HG03108 (cell line): ENCODE measurements around the gene CSTPP1.

ENCODE experiments used
- ATAC-seq: cut with Tn5 transposase; IDR thresholded peaks from one replicate; pipeline ENCODE4 v1.9.1; 2021; ENCODE audit warnings: moderate library complexity; ENCODE audit not compliant: unreplicated experiment

CSTPP1 gene

DNA sequence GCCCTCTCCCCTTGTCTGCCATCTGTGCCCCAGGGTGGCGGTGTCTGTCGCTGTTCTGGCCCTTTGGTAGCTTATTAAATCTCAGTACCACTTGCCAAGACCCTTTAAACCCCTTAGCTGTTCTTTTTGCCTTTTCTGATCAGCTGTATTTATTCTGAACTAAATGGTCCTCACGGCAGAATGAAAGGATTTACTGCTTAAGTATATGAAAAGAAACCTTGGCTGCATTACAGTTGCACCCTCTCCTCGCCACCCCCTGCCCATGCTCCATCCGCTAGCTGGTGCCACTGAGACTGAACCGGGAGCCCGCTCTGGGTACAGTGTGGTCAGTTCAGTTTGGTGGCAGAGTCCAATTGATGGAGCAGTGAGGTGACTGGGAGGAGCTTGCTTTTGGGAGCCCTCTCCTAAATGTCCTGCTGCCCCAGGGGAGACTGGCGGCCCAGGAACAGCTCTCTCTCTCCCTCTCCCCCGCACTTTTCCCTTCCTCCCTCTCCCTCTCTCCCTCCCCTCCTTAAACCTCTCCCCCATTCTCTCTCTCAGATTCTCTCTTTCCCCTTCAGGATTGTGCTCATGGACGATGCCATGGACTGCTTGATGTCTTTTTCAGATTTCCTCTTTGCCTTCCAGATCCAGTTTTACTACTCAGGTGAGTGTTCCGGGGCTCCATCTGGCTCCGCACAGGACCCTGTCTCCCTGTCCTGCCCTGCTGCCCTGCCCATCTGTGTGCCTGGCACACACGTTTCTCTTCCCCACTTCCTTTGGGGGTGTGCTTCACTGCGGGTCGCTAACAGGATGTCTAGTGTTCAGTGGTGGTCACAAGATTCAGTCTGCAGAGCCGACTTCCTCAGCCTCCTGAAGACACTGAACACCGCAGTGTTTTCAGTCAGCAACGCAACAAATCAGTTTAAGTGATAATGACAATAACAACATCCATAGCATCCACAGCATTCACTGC is 218.3 kb downstream of the CSTPP1 start:
- ATAC-seq = no peak

DNA sequence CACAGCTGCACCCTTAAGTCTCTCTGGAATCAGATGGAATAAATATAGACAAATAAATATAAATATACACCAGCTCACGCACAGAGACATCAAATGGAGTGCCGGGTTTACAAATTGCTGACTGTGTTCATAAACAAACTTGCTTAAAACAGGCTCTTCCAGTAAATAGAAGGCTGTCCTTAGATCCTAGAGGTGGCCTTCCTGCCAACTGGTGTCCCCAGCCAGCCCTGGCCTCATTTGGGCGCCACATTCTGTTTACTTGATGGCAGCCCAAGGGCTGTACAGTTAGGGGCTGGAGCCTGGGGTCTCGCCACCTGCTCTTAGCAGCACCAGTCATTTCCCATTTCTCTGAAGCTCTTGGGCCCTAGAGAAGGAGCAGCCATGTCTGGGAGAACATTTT is 219.3 kb downstream of the CSTPP1 start:
- ATAC-seq = no peak

- no peak for ATAC-seq
Observed at GRCh38 chr11:47156333-47156732, 219.8 kb downstream of the CSTPP1 start.

DNA sequence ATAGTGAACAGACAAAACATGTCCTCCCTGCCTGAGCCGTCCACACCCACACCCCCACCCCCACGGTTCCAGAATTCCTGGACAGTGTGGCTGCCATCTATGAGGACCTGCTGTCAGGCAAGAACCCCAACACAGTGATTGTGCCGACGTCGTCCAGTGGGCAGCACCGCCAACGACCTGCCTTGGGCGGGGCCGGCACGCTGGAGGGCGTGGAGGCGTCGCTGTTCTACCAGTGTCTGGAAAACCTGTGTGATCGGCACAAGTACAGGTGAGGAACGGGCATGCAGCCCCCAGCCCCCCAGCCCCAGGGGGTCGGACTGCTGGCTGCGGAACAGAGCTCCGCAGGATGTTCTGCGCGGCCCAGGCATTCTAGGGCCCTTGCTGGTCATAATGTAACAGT is 220.4 kb downstream of the CSTPP1 start:
- ATAC-seq = no peak

- ATAC-seq = no peak
Observed at GRCh38 chr11:47157805-47158204, 221.2 kb downstream of the CSTPP1 start.

DNA sequence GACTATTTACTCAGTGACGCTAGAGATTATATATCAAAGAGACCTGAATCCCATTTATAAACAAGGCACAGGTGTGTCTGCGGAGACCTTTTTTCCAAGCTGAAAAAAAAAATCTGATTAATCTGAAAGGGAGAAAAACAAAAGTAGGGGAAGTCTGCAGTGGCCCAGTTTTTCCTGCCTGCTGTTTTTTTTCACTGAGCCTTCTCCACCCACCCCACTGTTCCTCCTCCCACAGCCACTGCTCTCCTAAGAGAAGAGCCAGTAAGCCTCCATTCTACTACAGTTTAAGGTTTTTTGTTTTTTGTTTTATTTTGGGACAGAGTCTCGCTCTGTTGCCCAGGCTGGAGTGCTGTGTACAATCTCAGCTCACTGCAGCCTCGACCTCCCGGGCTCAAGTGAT is 221.7 kb downstream of the CSTPP1 start:
- ATAC-seq = no peak

GRCh38 chr11:47160753-47161133 is 224.2 kb downstream of the CSTPP1 start:
- ATAC-seq = no peak

DNA sequence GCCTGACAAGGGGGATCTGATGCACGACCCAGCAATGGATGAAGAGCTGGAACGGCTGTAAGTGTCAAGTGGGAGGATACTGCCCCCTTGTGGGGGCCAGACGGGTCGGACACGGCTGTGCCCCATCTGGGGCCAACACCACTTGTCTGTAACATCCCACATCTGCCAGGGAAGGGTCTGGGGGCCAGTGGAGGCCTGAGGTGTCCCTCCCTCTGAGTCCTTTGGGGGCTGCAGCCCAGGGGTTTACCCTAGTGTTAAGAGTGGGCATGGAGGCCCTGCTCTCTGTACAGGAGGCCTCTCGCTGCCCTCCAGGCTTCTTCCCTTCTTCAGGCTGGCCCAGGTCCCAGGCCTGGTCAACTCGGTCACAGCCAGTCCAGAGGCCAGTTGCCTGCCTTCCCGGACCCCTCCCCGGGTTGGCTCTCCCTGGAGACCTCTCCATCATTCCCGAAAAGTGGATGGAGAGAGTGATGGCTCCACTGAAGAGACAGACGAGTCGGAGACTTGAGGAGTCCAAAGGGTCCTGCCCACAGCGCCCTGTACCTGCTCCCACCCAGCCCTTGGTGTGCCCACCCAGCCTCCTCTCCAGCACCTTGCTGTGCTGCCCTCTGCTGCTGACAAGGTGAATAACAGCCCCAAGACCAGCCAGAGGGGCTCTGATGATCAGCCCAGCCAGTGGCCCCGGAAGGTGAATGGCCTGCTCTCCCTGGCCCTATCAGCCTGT is 224.7 kb downstream of the CSTPP1 start:
- ATAC-seq = peak; percentile 42

GRCh38 chr11:47161890-47162289 is 225.3 kb downstream of the CSTPP1 start:
- ATAC-seq = no peak

- ATAC-seq = no peak
Observed at GRCh38 chr11:47162426-47162825, 225.9 kb downstream of the CSTPP1 start.

DNA sequence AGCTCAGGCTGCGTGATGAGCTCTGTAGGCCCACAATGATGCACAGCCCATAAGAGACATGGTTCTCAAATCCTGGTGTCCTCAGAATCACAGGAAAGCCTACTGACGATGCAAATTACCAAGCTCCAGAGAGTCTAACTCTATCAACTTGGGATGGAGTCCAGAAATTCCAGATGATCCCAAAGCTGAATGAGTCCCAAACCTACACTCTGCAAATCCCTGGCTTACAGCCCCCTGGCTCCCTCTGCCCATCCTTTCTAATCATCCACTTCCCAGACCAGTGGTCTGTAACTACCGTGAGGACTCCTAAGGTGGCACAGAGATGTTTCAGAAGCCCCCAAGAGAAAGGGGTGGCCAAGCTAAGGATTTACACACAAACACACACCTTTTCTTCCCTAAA is 226.6 kb downstream of the CSTPP1 start:
- ATAC-seq = no peak

DNA sequence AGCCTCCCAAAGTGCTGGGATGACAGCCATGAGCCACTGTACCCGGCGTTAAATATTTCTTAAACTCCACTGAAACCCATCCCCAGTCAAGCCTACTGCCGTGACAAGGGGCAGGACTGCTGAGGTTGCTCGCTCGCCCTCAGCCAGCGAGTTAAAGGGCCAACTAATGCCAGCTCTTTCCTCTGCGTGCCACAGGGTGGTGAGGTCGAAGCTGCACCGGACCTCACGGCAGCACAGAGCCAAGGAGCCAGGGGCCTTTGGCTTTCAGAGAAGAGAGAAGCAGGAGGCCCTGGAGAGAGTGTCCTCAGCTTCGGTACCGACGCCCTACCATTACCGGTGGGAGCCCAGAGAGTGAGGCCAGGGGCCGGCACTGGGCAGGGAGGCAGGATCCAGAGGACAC is 227.3 kb downstream of the CSTPP1 start:
- ATAC-seq = no peak

DNA sequence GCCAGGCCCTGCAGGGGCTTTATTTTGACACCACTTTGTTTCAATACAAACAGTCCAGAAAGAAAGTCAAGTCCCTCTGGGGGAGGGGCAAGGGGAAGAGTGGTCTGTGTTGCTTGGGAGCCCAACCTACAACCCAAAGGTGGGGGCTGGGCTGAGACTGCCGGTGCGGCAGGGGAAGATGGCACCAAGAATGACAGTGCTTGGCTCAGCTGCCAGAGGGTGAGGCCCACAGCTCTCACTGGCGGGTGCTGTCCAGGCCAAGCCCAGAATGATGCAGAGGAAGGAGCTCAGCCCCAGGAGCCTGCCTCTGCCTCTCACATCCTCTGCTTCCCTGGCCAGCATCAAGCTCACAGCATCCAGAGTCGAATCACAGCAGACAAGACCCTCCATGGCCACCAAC is 227.8 kb downstream of the CSTPP1 start:
- no peak for ATAC-seq

GRCh38 chr11:47165253-47165840 is 228.8 kb downstream of the CSTPP1 start:
- ATAC-seq = no peak

DNA sequence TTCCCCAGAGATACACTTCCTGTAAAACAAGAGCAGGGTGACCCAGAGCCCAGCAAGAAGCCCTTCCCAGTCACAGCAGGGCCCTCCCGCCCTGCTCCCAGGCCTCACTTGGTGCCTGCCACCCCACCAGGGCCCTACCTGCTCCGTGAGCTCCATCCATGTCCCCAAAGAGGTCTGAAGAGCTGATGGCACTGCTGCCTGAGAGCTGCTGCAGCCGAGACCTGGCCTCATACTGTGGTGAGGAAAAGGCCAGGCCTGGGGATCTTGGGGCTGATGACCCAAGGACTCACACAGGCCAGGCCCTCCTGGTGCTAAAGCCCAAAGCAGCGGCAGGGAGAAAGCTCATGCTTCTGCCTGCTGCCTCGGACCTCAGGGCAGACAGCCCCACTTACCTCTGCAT is 229.8 kb downstream of the CSTPP1 start:
- ATAC-seq = no peak

GRCh38 chr11:47171061-47171838 is 234.7 kb downstream of the CSTPP1 start:
- no peak for ATAC-seq

DNA sequence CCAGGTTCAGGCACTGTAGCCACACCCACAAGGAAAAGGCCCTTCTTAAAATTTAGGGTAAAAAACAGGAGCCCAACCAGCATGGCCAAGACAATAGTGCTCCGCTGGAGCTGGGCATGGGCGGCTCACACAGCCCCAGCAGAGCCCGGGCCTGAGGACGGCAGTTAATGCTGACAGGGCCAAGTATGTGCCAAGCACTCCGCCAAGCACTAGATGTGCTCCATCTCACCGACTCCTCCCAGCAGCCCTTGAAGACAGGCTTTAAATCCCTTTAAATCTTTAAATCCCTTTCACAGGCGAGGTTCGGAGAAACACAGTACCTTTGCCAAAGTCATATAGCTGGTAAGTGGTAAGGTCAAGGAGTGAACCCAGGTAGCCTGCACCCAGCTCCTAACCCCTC is 235.3 kb downstream of the CSTPP1 start:
- no peak for ATAC-seq

DNA sequence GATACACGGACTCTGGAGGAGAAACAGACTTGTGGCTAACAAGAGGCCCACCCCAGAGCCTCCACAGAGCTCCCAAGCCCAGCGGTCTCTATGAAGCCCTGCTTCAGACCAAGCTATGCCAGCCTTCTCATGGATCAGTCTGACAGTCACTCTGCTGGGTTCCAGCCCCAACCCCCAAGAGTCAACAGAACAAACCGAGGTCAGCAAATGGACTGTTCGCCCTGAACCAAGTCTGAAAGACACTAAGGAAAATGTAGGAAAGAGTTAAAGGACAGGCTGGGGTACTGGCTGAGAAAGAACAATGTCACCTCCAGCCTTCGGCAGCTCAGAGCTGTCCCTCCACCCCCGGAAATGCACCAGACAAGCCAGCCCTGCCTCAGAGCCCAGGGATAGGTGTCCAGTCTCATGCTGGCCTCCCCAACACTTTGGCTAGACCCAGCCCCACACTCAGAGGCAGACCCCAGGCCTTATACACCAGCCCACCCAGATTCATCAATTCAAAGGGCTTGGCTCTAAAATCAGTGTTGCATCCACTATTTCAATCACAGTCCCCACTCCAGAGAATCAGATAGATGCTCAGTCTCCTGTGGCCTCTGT is 236.3 kb downstream of the CSTPP1 start:
- no peak for ATAC-seq

GRCh38 chr11:47175746-47176327 is 239.3 kb downstream of the CSTPP1 start:
- ATAC-seq = no peak
